ENCODE data around the gene BRINP2.

DNA sequence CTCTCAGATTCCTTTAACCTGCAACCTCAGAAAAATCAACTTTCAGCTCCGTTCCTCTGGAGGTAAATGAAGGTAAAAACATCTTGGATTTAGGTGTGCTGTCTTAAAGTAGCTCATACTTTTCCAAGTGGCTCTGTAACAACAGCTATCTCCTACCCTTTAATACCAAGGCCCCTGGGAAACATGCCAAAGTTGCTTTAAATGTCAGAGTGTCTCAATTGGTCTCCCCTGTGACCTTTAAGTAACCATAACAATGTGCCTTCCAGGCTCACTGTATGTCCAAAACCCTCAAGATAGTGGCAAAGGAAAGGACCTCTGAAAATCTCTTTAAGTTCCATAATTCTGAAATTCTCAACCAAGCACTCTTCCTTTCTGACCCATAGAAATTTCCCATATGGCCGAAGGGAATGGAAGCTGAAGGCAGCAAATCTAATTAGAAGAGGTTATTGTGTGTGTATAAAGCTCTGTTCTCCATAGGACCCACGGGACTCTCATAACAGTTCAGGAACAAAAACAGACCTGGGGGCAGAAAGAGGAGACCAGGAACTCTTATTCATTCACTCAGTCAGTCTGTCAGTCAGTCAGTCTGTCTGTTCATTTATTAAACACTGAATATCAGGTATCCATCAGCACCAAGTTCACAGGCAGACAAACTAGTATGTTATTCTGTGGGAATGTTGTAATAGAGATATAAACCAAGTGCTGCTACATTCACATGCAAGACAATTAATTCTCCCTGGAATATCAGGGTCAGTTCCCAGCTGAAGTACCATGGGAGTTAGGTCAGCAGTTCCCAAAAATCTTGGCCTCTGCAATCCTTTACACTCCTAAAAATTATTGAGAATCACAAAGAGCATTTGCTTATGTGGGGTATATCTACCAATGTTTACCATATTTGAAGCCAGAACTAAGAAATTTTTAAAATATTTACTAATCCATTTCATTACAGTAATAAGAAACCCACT is 25.4 kb upstream of the BRINP2 start:
- TF ChIP-seq, protein P1, sequence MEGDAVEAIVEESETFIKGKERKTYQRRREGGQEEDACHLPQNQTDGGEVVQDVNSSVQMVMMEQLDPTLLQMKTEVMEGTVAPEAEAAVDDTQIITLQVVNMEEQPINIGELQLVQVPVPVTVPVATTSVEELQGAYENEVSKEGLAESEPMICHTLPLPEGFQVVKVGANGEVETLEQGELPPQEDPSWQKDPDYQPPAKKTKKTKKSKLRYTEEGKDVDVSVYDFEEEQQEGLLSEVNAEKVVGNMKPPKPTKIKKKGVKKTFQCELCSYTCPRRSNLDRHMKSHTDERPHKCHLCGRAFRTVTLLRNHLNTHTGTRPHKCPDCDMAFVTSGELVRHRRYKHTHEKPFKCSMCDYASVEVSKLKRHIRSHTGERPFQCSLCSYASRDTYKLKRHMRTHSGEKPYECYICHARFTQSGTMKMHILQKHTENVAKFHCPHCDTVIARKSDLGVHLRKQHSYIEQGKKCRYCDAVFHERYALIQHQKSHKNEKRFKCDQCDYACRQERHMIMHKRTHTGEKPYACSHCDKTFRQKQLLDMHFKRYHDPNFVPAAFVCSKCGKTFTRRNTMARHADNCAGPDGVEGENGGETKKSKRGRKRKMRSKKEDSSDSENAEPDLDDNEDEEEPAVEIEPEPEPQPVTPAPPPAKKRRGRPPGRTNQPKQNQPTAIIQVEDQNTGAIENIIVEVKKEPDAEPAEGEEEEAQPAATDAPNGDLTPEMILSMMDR (IDR thresholded peaks at IDR 0.05) = no peak
- no peak for TF ChIP-seq HDAC2 (IDR thresholded peaks at IDR 0.05)
- no peak for TF ChIP-seq CHD4 (IDR thresholded peaks at IDR 0.05; ENCODE audit: borderline replicate concordance)
- no peak for TF ChIP-seq CHD2 (IDR thresholded peaks at IDR 0.05; ENCODE audit: low read length, partially characterized antibody)
- no peak for TF ChIP-seq MAFK (IDR thresholded peaks at IDR 0.05; ENCODE audit: partially characterized antibody)
- no peak for TF ChIP-seq RFX5 (IDR thresholded peaks at IDR 0.05)
- no peak for TF ChIP-seq POLR2A (IDR thresholded peaks at IDR 0.05; ENCODE audit: low read length)
- TF ChIP-seq, protein P2, sequence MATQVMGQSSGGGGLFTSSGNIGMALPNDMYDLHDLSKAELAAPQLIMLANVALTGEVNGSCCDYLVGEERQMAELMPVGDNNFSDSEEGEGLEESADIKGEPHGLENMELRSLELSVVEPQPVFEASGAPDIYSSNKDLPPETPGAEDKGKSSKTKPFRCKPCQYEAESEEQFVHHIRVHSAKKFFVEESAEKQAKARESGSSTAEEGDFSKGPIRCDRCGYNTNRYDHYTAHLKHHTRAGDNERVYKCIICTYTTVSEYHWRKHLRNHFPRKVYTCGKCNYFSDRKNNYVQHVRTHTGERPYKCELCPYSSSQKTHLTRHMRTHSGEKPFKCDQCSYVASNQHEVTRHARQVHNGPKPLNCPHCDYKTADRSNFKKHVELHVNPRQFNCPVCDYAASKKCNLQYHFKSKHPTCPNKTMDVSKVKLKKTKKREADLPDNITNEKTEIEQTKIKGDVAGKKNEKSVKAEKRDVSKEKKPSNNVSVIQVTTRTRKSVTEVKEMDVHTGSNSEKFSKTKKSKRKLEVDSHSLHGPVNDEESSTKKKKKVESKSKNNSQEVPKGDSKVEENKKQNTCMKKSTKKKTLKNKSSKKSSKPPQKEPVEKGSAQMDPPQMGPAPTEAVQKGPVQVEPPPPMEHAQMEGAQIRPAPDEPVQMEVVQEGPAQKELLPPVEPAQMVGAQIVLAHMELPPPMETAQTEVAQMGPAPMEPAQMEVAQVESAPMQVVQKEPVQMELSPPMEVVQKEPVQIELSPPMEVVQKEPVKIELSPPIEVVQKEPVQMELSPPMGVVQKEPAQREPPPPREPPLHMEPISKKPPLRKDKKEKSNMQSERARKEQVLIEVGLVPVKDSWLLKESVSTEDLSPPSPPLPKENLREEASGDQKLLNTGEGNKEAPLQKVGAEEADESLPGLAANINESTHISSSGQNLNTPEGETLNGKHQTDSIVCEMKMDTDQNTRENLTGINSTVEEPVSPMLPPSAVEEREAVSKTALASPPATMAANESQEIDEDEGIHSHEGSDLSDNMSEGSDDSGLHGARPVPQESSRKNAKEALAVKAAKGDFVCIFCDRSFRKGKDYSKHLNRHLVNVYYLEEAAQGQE (IDR thresholded peaks at IDR 0.05) = no peak
- no peak for TF ChIP-seq RAD21 (conservative IDR thresholded peaks at IDR 0.05 in 1 of 2, IDR thresholded peaks at IDR 0.05 in 1 of 2)
- TF ChIP-seq KDM1A (IDR thresholded peaks at IDR 0.05; ENCODE audit: low read depth) = no peak

Measured in A549 (cell line).